Mesothelial cell of epicardium (in vitro differentiated cells): ENCODE results near the gene PPFIA1. TPM values are rescaled to one million over a fixed set of nuclear protein-coding genes. Genes with fewer than 3 reads are reported as not detected.

ENCODE experiments used
- DNase-seq, 2 experiments: peaks; one replicate each; pipeline ENCODE4 v3.0.0; 2021; ENCODE audit warnings: low spot score in 2 of 2; ENCODE audit not compliant: unreplicated experiment in 2 of 2
- H3K27ac Mint-ChIP-seq: 2 replicates; pipeline ENCODE4 v1.8.0; 2021; ENCODE audit warnings: mixed read lengths
- H3K27me3 Mint-ChIP-seq: 2 replicates; pipeline ENCODE4 v1.8.0; 2021; ENCODE audit warnings: low read depth, mixed read lengths
- H3K36me3 Mint-ChIP-seq: 2 replicates; pipeline ENCODE4 v1.8.0; 2021; ENCODE audit warnings: mixed read lengths
- H3K4me1 Mint-ChIP-seq: 2 replicates; pipeline ENCODE4 v1.8.0; 2021; ENCODE audit warnings: mixed read lengths
- H3K4me3 Mint-ChIP-seq: 2 replicates; pipeline ENCODE4 v1.8.0; 2021; ENCODE audit warnings: mild to moderate bottlenecking, moderate library complexity, mixed read lengths
- H3K9me3 Mint-ChIP-seq: 2 replicates; pipeline ENCODE4 v1.8.0; 2021; ENCODE audit warnings: mixed read lengths
- CTCF ChIP-seq: fragments of 200-600 bp; sonication (generic); IDR thresholded peaks from one replicate; pipeline ENCODE4 v1.5.0; 2021; ENCODE audit warnings: antibody characterized with exemption; ENCODE audit not compliant: unreplicated experiment
- total RNA-seq: library from RNA; stranded (reverse); gene quantifications from 3 replicates; pipeline ENCODE4 v1.2.1, GENCODE V29; 2021

PPFIA1 gene
- total RNA-seq, 1 donor from 2014 or later: 59.1 TPM

DNA sequence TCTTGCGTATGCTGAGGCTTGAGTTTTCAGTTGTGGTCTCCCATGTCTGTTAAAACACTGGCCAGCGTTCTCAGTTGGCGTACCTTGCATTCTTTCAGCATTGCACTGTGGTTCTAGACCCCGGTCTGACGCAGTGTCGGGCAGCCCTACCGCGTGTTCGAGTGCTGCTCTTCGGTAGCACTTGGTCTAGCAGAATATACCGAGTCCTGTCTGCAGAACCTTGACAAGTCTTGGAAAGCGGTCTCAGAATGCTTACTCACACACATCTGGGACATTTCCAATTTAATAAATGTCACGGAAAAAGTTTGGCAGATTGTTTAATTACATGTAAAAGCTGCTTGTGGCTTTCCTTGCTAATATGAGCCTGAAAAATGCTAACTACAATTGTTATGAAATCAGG, 32.6 kb downstream of the PPFIA1 start:
- Mint-ChIP-seq H3K4me1 (peaks cover 4% of the 10 kb centered on the region), H3K36me3 (peaks cover 15% of the 10 kb centered on the region), H3K27me3 (no peaks in the 10 kb centered on the region), H3K4me3 (no peak overlapping the region), H3K9me3 (no peaks in the 10 kb centered on the region), H3K27ac (no peak overlapping the region)
- DNase-seq: no peak
- TF ChIP-seq CTCF: no peak

DNA sequence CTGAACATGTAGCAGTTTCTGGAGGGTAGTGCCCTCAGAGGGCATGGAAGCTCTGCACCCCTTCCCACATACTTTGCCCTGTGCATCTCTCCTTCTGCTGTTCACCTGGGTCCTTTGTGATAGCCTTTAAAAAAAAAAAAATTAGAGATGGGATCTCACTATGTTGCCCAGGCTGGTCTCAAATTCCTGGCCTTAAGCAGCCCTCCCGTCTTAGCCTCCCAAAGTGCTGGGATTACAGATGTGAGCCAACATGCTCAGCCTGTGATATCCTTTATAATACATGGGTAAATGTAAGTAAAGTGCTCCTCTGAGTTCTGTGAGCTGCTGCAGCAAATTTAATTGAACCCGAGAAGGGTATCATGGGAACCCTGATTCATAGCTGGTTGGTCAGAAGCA, 33.7 kb downstream of the PPFIA1 start:
- no peak overlapping the region for H3K27ac Mint-ChIP-seq
- peaks cover 14% of the 10 kb centered on the region for H3K36me3 Mint-ChIP-seq
- no peaks in the 10 kb centered on the region for H3K4me1 Mint-ChIP-seq

DNA sequence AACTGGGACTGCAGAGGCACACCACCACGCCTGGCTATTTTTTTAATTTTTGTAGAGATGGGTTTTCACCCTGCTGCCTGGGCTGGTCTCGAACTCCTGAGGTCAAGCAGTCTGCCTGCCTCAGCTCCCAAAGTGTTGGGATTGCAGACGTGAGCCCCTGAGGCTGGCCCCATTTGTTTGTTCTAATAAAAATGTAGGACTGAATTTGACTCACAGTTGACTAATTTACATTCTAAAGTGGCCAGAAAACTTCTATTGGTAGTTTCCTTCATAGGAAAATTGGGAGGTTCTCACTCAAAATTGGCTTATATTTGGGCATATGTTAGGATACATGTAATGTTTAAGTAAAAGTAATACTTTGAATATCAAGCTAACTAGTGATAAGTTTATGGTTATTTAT, 35.0 kb downstream of the PPFIA1 start:
- H3K27me3 Mint-ChIP-seq: no peaks in the 10 kb centered on the region
- H3K36me3 Mint-ChIP-seq: peaks cover 16% of the 10 kb centered on the region
- DNase-seq: no peak
- H3K4me3 Mint-ChIP-seq: no peak overlapping the region
- no peaks in the 10 kb centered on the region for H3K9me3 Mint-ChIP-seq
- no peak for TF ChIP-seq CTCF
- no peak overlapping the region for H3K27ac Mint-ChIP-seq
- no peaks in the 10 kb centered on the region for H3K4me1 Mint-ChIP-seq

More for the DNA sequence above, 33.7 kb downstream of the PPFIA1 start:
- DNase-seq: no peak
- no peak for TF ChIP-seq CTCF
- H3K9me3 Mint-ChIP-seq: no peaks in the 10 kb centered on the region
- no peak overlapping the region for H3K4me3 Mint-ChIP-seq
- H3K27me3 Mint-ChIP-seq: no peaks in the 10 kb centered on the region

DNA sequence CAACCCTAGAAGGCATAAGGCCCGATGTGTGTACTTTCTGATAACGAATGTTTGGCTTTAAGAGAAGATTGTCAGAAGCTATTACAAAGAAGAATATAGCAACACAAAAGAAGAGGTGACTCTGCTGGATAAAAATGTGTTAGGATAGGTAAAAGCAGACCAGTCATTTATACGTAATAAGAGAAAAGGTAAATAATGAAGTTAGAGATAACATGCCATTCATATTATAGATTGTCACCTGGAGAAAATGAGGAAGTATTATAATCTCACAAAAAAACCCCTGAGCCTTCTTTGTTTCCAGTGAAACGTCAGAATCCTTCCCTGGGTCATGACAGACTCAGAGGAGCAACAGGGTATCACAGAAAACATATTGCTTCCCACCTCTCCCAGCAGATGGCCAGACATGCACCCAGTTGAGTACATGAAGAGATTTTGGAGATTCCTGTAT, 36.1 kb downstream of the PPFIA1 start:
- H3K4me1 Mint-ChIP-seq: no peaks in the 10 kb centered on the region
- H3K4me3 Mint-ChIP-seq: no peak overlapping the region
- H3K36me3 Mint-ChIP-seq: peaks cover 20% of the 10 kb centered on the region
- H3K27ac Mint-ChIP-seq: peak overlapping the region; percentile 29
- no peak for DNase-seq
- TF ChIP-seq CTCF: no peak
- H3K27me3 Mint-ChIP-seq: no peaks in the 10 kb centered on the region
- H3K9me3 Mint-ChIP-seq: no peaks in the 10 kb centered on the region

DNA sequence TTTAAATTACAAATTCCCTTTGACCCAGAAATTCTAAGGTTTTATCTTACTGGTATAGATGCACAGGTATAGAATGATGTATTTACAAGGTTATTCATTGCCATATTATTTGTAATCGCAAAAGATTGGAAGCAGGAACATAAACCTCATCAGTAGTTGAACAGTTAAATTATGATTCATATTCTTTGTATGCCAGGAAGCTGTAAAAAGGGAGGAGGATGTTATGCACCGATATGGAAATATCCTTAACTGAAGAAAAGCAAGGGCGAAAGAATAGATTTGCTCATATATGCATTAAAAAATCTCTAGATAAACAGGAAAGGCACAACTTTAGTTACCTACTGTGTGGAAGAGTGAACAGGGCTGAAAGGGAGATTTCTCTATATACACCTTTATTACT, 36.7 kb downstream of the PPFIA1 start:
- no peak for TF ChIP-seq CTCF
- Mint-ChIP-seq H3K4me1 (no peaks in the 10 kb centered on the region), H3K9me3 (no peaks in the 10 kb centered on the region), H3K27ac (no peak overlapping the region), H3K4me3 (no peak overlapping the region), H3K36me3 (peaks cover 20% of the 10 kb centered on the region), H3K27me3 (no peaks in the 10 kb centered on the region)
- no peak for DNase-seq

DNA sequence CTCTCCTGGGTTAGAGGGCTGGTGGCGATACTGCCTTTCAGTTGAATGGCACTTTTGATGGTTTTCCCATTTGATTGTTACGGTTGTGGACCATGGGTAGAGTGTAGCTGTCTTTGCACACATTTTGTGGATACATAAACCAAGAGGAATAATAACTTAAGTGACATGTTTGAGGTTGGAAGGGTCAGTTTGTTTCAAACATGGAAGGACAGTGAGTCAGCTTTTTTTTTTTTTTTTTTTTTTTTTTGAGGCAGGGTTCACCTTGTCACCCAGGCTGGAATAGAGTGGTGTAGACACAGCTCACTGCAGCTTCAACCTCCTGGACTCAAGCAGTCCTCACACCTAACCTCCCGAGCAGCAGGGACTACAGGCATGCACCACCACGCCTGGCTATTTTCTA, 41.1 kb downstream of the PPFIA1 start:
- Mint-ChIP-seq H3K4me1 (no peaks in the 10 kb centered on the region), H3K36me3 (peaks cover 20% of the 10 kb centered on the region), H3K9me3 (no peaks in the 10 kb centered on the region), H3K4me3 (no peak overlapping the region), H3K27me3 (no peaks in the 10 kb centered on the region), H3K27ac (no peak overlapping the region)
- TF ChIP-seq CTCF: no peak
- no peak for DNase-seq
